WTC11 (cell line): Measurements from ENCODE around the gene MAP3K2. TPM values are rescaled to one million over a fixed set of nuclear protein-coding genes. Genes with fewer than 3 reads are reported as not detected.

Experiments
- ATF6 ChIP-seq: sonication (generic); formaldehyde crosslinking; IDR thresholded peaks from 2 replicates; pipeline ENCODE4 v1.8.1; 2023; ENCODE audit warnings: mild to moderate bottlenecking, missing genetic modification reagents
- CREB1 ChIP-seq: sonication (generic); formaldehyde crosslinking; IDR thresholded peaks from 2 replicates; pipeline ENCODE4 v1.8.0; 2023; ENCODE audit warnings: mild to moderate bottlenecking, missing genetic modification reagents
- E2F5 ChIP-seq: sonication (generic); formaldehyde crosslinking; IDR thresholded peaks from 2 replicates; pipeline ENCODE4 v1.8.1; 2022; ENCODE audit warnings: mild to moderate bottlenecking, moderate library complexity, missing genetic modification reagents
- EMX1 ChIP-seq: fragments of 250-450 bp; sonication (Bioruptor Pico); IDR thresholded peaks from 2 replicates; pipeline ENCODE4 v1.8.0; 2021; ENCODE audit warnings: mild to moderate bottlenecking
- FOXK1 ChIP-seq: sonication (generic); formaldehyde crosslinking; IDR thresholded peaks from 2 replicates; pipeline ENCODE4 v1.8.0; 2022; ENCODE audit warnings: mild to moderate bottlenecking, moderate library complexity, missing genetic modification reagents
- FOXP1 ChIP-seq: sonication (generic); formaldehyde crosslinking; IDR thresholded peaks from 2 replicates; pipeline ENCODE4 v1.8.0; 2022; ENCODE audit warnings: missing genetic modification reagents, mild to moderate bottlenecking, moderate library complexity, borderline replicate concordance
- GRHL2 ChIP-seq: fragments of 250-450 bp; sonication (Bioruptor Pico); IDR thresholded peaks from 2 replicates; pipeline ENCODE4 v1.8.0; 2022; ENCODE audit warnings: mild to moderate bottlenecking, moderate library complexity; ENCODE audit not compliant: insufficient replicate concordance, severe bottlenecking
- HMGXB4 ChIP-seq: sonication (generic); formaldehyde crosslinking; IDR thresholded peaks from 2 replicates; pipeline ENCODE4 v1.8.1; 2023; ENCODE audit warnings: mild to moderate bottlenecking, moderate library complexity, missing genetic modification reagents
- KAT7 ChIP-seq: sonication (generic); formaldehyde crosslinking; IDR thresholded peaks from 2 replicates; pipeline ENCODE4 v1.8.1; 2023; ENCODE audit warnings: missing genetic modification reagents, mild to moderate bottlenecking, borderline replicate concordance
- MXD4 ChIP-seq: fragments of 250-450 bp; sonication (Bioruptor Pico); IDR thresholded peaks from 2 replicates; pipeline ENCODE4 v1.8.0; 2021; ENCODE audit warnings: mild to moderate bottlenecking, moderate library complexity, borderline replicate concordance
- MYBL2 ChIP-seq: sonication (generic); formaldehyde crosslinking; IDR thresholded peaks from 2 replicates; pipeline ENCODE4 v1.8.1; 2023; ENCODE audit warnings: mild to moderate bottlenecking, moderate library complexity, missing genetic modification reagents
- PRDM15 ChIP-seq: sonication (generic); formaldehyde crosslinking; IDR thresholded peaks from 2 replicates; pipeline ENCODE4 v1.8.0; 2022; ENCODE audit warnings: missing genetic modification reagents
- SMAD3 ChIP-seq: sonication (generic); formaldehyde crosslinking; IDR thresholded peaks from 2 replicates; pipeline ENCODE4 v1.8.0; 2022; ENCODE audit warnings: missing genetic modification reagents, mild to moderate bottlenecking, borderline replicate concordance
- STAT6 ChIP-seq: sonication (generic); formaldehyde crosslinking; conservative IDR thresholded peaks from 2 replicates; pipeline ENCODE4 v1.8.1; 2023; ENCODE audit warnings: mild to moderate bottlenecking, low read depth, missing genetic modification reagents, moderate library complexity
- ZBTB21 ChIP-seq: sonication (generic); formaldehyde crosslinking; IDR thresholded peaks from 2 replicates; pipeline ENCODE4 v1.8.1; 2023; ENCODE audit warnings: mild to moderate bottlenecking, missing genetic modification reagents, borderline replicate concordance
- ZNF138 ChIP-seq: sonication (generic); formaldehyde crosslinking; conservative IDR thresholded peaks from 2 replicates; pipeline ENCODE4 v1.8.1; 2022; ENCODE audit warnings: mild to moderate bottlenecking, moderate library complexity, missing genetic modification reagents
- ZNF219 ChIP-seq: sonication (generic); formaldehyde crosslinking; IDR thresholded peaks from 2 replicates; pipeline ENCODE4 v1.8.0; 2023; ENCODE audit warnings: missing genetic modification reagents, mild to moderate bottlenecking, borderline replicate concordance
- ZNF281 ChIP-seq: sonication (generic); formaldehyde crosslinking; IDR thresholded peaks from 2 replicates; pipeline ENCODE4 v1.8.0; 2023; ENCODE audit warnings: mild to moderate bottlenecking, missing genetic modification reagents
- ZNF425 ChIP-seq: fragments of 250-450 bp; sonication (Bioruptor Pico); conservative IDR thresholded peaks from 2 replicates; pipeline ENCODE4 v1.9.0; 2021; ENCODE audit warnings: mild to moderate bottlenecking
- ZSCAN18 ChIP-seq: fragments of 250-450 bp; sonication (Bioruptor Pico); IDR thresholded peaks from 2 replicates; pipeline ENCODE4 v2.1.2; 2022; ENCODE audit warnings: mild to moderate bottlenecking, moderate library complexity
- total RNA-seq: library from RNA; stranded (reverse); gene quantifications from 3 replicates; pipeline ENCODE4 v1.2.3, GENCODE V29; 2021

Gene MAP3K2
- total RNA-seq, 1 experiment from 2014 or later, result 26.9 TPM

GRCh38 chr2:127387655-127388422 is at the start of gene MAP3K2 (continued):
- TF ChIP-seq PRDM15 (CRISPR knock-in tag) (no peak), CREB1 (CRISPR knock-in tag) (no peak), ZBTB21 (CRISPR knock-in tag) (peak; percentile 89), EMX1 (no peak), ZNF219 (CRISPR knock-in tag) (no peak), FOXK1 (CRISPR knock-in tag) (no peak), ZNF138 (CRISPR knock-in tag) (no peak), ZNF425 (no peak), MXD4 (CRISPR knock-in tag) (no peak), E2F5 (CRISPR knock-in tag) (no peak; the same call in 1 of the 2 replicates), ZSCAN18 (no peak), STAT6 (CRISPR knock-in tag) (no peak), ATF6 (CRISPR knock-in tag) (no peak), SMAD3 (CRISPR knock-in tag) (no peak), GRHL2 (CRISPR knock-in tag) (no peak), MYBL2 (CRISPR knock-in tag) (no peak), KAT7 (CRISPR knock-in tag) (no peak), FOXP1 (CRISPR knock-in tag) (peak; percentile 68; the same call in 1 of the 2 replicates), HMGXB4 (peak; percentile 90), ZNF281 (CRISPR knock-in tag) (no peak)
